ENCODE measurements around the gene SRA1. TPM values are rescaled to one million over a fixed set of nuclear protein-coding genes. Genes with fewer than 3 reads are reported as not detected.
A peak's percentile ranks its signal among the peaks of the same experiment; 100 is the strongest.

The SRA1 gene
- total RNA-seq, 1 donor, result 40.6 TPM

DNA sequence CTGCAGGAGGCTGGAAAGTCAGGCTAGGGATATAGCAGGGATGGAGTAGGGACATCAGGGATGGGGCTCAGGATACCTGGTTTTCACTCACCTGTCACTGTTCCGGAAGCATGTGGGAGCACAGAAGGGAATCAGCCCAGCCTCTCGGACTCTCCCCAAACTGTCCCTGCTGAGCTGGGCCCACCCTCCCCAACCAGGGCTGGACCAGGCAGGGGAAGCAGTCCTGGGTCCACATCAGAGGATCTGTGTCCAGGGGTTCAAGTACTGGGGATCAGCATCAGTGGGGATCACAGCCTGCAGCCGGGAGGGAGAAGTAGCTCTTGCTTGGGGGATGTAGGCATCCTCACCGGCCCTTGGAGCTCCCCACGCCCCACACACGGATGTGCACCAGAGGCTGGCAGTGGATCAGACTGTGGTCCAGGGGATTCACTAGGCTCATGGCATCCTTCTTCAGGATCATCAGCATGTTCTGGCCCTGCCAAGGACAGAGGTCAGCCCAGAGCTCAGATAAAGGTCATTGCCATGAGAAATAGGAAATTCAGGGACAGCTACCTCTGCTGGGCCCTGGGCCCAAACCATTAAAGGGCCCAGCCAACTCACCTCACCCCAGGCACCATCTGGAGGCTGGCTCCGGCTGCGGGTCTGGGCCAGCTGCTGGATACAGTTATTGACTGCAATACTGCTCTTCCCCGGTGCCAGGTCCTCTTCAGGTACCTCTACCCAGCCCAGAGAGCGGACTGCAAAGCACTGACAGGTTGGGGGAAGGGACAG is 4.7 kb upstream of the SRA1 start:
- no peak for DNase-seq (ENCODE audit: low read depth)
- no peak overlapping the region for H3K4me3 ChIP-seq (ENCODE audit: low read depth, low read length)
- TF ChIP-seq, protein P1, sequence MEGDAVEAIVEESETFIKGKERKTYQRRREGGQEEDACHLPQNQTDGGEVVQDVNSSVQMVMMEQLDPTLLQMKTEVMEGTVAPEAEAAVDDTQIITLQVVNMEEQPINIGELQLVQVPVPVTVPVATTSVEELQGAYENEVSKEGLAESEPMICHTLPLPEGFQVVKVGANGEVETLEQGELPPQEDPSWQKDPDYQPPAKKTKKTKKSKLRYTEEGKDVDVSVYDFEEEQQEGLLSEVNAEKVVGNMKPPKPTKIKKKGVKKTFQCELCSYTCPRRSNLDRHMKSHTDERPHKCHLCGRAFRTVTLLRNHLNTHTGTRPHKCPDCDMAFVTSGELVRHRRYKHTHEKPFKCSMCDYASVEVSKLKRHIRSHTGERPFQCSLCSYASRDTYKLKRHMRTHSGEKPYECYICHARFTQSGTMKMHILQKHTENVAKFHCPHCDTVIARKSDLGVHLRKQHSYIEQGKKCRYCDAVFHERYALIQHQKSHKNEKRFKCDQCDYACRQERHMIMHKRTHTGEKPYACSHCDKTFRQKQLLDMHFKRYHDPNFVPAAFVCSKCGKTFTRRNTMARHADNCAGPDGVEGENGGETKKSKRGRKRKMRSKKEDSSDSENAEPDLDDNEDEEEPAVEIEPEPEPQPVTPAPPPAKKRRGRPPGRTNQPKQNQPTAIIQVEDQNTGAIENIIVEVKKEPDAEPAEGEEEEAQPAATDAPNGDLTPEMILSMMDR (IDR thresholded peaks at IDR 0.05; ENCODE audit: insufficient read depth, low read depth, low read length), result no peak

DNA sequence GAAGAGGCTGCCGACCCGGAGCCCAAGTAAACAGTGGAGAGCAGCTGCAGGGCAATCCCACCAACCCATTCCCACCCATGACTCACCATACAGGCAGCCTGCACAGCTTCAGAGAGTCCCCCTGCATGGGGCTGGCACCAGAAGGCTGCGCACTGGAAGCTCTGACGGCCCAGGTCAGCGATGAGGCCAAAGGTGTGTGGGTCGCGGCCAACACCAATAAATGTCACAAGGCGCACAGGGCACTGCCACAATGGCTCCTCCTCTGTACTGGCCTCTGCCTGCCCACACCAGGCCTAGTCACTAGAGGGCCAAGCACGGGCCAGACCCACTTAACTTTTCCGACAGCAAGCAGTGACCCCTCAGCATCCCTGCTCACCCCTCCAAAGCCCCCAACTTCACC is 3.0 kb upstream of the SRA1 start:
- no peak for DNase-seq (ENCODE audit: low read depth)
- H3K4me3 ChIP-seq (ENCODE audit: low read depth, low read length), result no peak overlapping the region
- TF ChIP-seq, protein P1 (IDR thresholded peaks at IDR 0.05; ENCODE audit: insufficient read depth, low read depth, low read length), result no peak

DNA sequence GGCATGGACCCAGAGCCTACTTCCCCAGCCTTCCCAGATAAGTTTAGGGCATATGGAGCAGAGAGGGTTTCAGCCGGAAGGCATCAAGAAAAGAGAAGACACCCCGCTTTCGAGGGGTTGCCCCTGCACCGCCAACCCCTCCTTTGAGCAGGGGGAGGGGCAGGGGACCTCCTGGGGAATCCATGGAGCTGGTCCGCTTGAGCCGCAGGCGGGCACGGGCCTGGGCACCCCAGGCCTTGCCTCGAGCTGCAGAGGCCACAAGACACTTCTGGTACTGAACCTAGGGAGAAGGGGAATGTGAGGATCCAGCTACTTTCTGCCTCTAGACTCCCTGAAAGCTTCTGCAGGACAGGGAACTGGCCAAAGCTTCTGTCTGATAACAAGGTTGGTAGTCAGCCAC is 1.3 kb upstream of the SRA1 start:
- no peak for DNase-seq (ENCODE audit: low read depth)
- no peak overlapping the region for H3K4me3 ChIP-seq (ENCODE audit: low read depth, low read length)
- TF ChIP-seq, protein P1 (IDR thresholded peaks at IDR 0.05; ENCODE audit: insufficient read depth, low read depth, low read length), result no peak

DNA sequence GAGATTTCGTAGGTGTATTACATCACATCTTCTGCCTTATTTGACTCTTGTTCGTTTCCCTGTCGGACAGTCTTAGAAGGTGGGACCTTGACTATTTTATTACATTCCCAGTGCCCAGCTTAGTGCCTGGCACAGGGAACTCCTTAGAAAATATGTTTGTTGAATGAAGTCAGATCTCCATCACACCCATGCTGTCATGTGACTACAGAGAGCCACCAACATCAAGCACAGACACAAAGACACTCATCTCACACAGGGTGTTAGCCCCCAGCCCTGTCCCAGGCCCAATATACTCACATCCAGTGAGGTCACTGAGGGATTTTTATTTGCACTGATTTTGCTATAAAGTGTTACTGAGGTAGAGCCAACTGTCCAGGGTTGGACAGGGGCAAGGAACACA is 692 bp upstream of the SRA1 start:
- TF ChIP-seq, protein P1 (IDR thresholded peaks at IDR 0.05; ENCODE audit: insufficient read depth, low read depth, low read length), result no peak
- no peak overlapping the region for H3K4me3 ChIP-seq (ENCODE audit: low read depth, low read length)
- no peak for DNase-seq (ENCODE audit: low read depth)

DNA sequence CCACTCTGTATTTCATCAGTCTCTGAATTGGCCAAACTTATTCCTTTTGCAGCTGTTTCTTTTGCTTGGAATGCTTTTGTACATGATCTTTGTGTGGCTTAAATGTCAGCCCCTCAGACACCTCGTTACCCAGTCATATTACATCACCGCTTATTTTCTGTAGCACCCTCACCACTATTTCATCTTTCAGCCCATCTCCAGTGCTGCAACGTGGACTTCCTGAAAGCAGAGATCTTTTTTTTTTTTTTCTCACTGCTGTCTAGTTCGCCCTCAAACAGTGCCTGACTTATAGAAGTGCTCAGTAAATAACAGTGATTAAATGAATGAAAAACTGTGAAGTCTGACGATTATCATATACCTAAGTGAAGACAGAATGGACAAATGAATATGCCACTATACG is 835 bp downstream of the SRA1 start:
- peak overlapping the region; percentile 81 for H3K4me3 ChIP-seq (ENCODE audit: low read depth, low read length)
- TF ChIP-seq, protein P1 (IDR thresholded peaks at IDR 0.05; ENCODE audit: insufficient read depth, low read depth, low read length), result no peak
- DNase-seq (ENCODE audit: low read depth), result peak; percentile 67

DNA sequence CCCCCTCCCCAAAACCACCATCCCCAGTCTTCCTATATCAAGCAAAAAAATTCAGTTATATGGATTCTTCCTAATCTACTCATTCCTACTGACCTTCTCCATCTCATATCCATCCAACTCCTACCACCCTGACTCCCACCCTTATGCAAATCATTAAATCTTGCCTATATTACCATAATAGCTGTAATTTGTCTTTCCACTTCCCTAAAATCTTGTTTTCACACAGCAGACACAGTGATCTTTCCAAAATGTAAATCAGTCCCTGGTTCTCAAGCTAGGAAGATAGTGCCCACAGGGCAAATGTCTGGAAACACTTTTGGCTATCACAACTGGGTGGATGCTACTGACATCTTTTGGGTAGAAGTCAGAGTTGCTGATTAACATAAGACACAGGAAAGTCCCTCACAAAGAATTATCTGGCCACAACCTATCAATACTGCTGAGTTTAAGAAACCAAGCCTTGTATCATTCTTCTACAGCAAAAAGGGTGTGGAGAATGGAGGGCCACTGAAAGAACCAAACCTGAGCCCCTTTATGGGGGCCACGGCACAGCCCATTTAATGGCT is 1.4 kb downstream of the SRA1 start:
- DNase-seq (ENCODE audit: low read depth), result no peak
- peak overlapping the region; percentile 81 for H3K4me3 ChIP-seq (ENCODE audit: low read depth, low read length)
- TF ChIP-seq, protein P1 (IDR thresholded peaks at IDR 0.05; ENCODE audit: insufficient read depth, low read depth, low read length), result no peak

Measured in fibroblast of villous mesenchyme (primary cell).